H1 (cell line): ENCODE measurements around the gene OTUD5. TPM values are rescaled to one million over a fixed set of nuclear protein-coding genes. Genes with fewer than 3 reads are reported as not detected.

Source experiments
- CTCF ChIA-PET: fragments of 300-600 bp; sonication (Branson Sonifier 250); formaldehyde crosslinking; loops from one replicate; lab custom pipeline; 2021; ENCODE audit not compliant: partially characterized antibody; lab: Charles Lee
- POLR2A ChIA-PET: fragments of 300-600 bp; sonication (Branson Sonifier 250); formaldehyde crosslinking; loops from one replicate; lab custom pipeline; 2021; ENCODE audit warnings: inconsistent platforms; ENCODE audit not compliant: partially characterized antibody; lab: Charles Lee
- DNase-seq, 2 experiments: peaks; one replicate each; pipeline versions ENCODE4 v3.0.0 to v3.0.0-alpha.2; 2010 to 2022; ENCODE audit warnings: low spot score in 2 of 2, low read depth in 1 of 2, mixed read lengths in 1 of 2
- FAIRE-seq: peaks from 2 replicates; lab custom pipeline; 2011; peaks lifted over from hg19 to GRCh38; lab: Jason Lieb, UNC
- H2AFZ ChIP-seq: 2 replicates; pipeline ENCODE4 v1.8.1; 2012; ENCODE audit warnings: low read length, inconsistent platforms
- H2AK5ac ChIP-seq: 2 replicates; pipeline ENCODE4 v1.6.1; 2013; ENCODE audit warnings: low read depth, low read length
- H2BK120ac ChIP-seq: replicated peaks from 2 replicates; pipeline ENCODE3; 2013; ENCODE audit warnings: low read depth, low read length, inconsistent platforms
- H2BK12ac ChIP-seq: 2 replicates; pipeline ENCODE4 v1.6.1; 2013; ENCODE audit warnings: low read depth, low read length
- H2BK15ac ChIP-seq: 2 replicates; pipeline ENCODE4 v1.6.1; 2013; ENCODE audit warnings: low read length
- H2BK20ac ChIP-seq: 2 replicates; pipeline ENCODE4 v1.6.1; 2013; ENCODE audit warnings: low read length
- H2BK5ac ChIP-seq: 2 replicates; pipeline ENCODE4 v1.6.1; 2013; ENCODE audit warnings: low read depth, low read length
- H3K14ac ChIP-seq: 2 replicates; pipeline ENCODE4 v1.6.1; 2013; ENCODE audit warnings: inconsistent platforms; ENCODE audit not compliant: insufficient read length
- H3K18ac ChIP-seq: 2 replicates; pipeline ENCODE4 v1.6.1; 2013; ENCODE audit warnings: low read length; ENCODE audit errors: extremely low read depth
- H3K23ac ChIP-seq: 2 replicates; pipeline ENCODE4 v1.6.1; 2013; ENCODE audit warnings: inconsistent platforms; ENCODE audit not compliant: insufficient read length
- H3K23me2 ChIP-seq: 2 replicates; pipeline ENCODE4 v1.6.1; 2013; ENCODE audit warnings: low read depth, low read length
- H3K27ac ChIP-seq: 2 replicates; pipeline ENCODE4 v1.6.1; 2011; ENCODE audit warnings: low read depth, low read length, inconsistent platforms
- H3K27me3 ChIP-seq, 4 experiments: replicated peaks in 1 of 4; 1 replicate in 1 of 4; 2 replicates in 3 of 4; pipeline versions ENCODE4 v1.6.1 to v1.8.1; 2011 to 2013; ENCODE audit warnings: low read length in 3 of 4, mild to moderate bottlenecking in 3 of 4, inconsistent platforms in 2 of 4, mixed read lengths in 2 of 4, moderate library complexity in 1 of 4; ENCODE audit not compliant: control insufficient read depth in 3 of 4, insufficient read depth in 3 of 4; ENCODE audit errors: extremely low read depth in 1 of 4
- H3K36me3 ChIP-seq, 4 experiments: 2 replicates each; pipeline versions ENCODE4 v1.6.1 to v1.8.1; 2011 to 2013; ENCODE audit warnings: mild to moderate bottlenecking in 4 of 4, low read length in 3 of 4, moderate library complexity in 2 of 4, control low read depth in 1 of 4, inconsistent platforms in 1 of 4; ENCODE audit not compliant: insufficient read depth in 4 of 4, control insufficient read depth in 2 of 4
- H3K4ac ChIP-seq: replicated peaks from 2 replicates; pipeline ENCODE3; 2013; ENCODE audit warnings: low read length, low read depth, mixed read lengths, inconsistent platforms; ENCODE audit not compliant: insufficient read length
- H3K4me1 ChIP-seq, 4 experiments: replicated peaks in 1 of 4; 1 replicate in 1 of 4; 2 replicates in 3 of 4; pipeline versions ENCODE4 v1.6.1 to v1.8.1; 2011 to 2013; ENCODE audit warnings: low read length in 3 of 4, inconsistent platforms in 2 of 4, mixed read lengths in 1 of 4; ENCODE audit not compliant: insufficient read depth in 4 of 4, control insufficient read depth in 3 of 4
- H3K4me2 ChIP-seq, 2 experiments: 2 replicates each; pipeline versions ENCODE4 v1.6.1 to v1.8.1; 2011 to 2013; ENCODE audit warnings: low read depth in 2 of 2, low read length in 2 of 2, control low read depth in 1 of 2, inconsistent platforms in 1 of 2, mild to moderate bottlenecking in 1 of 2; ENCODE audit not compliant: insufficient read depth in 1 of 2
- H3K4me3 ChIP-seq, 4 experiments: fragments of 200-600, 300-600 bp in 1 of 4; sonication (generic), shearing (Covaris generic), sonication (Bioruptor Twin) in 1 of 4; 2 replicates each; pipeline versions ENCODE4 v1.5.1 to v1.8.1; 2011 to 2016; ENCODE audit warnings: low read length in 4 of 4, low read depth in 3 of 4, control low read depth in 2 of 4, inconsistent platforms in 2 of 4, mild to moderate bottlenecking in 2 of 4, mixed read lengths in 1 of 4, moderate library complexity in 1 of 4; ENCODE audit not compliant: insufficient read depth in 2 of 4; ENCODE audit errors: extremely low read depth in 1 of 4
- H3K56ac ChIP-seq: replicated peaks from 2 replicates; pipeline ENCODE3; 2013; ENCODE audit warnings: low read depth, mild to moderate bottlenecking, mixed read lengths, low read length, inconsistent platforms; ENCODE audit not compliant: insufficient read length
- H3K79me1 ChIP-seq: 2 replicates; pipeline ENCODE4 v1.6.1; 2013; ENCODE audit warnings: low read depth, low read length, control low read depth
- H3K79me2 ChIP-seq, 2 experiments: 2 replicates each; pipeline versions ENCODE4 v1.6.1 to v1.8.1; 2012 to 2013; ENCODE audit warnings: low read length in 2 of 2, mild to moderate bottlenecking in 2 of 2, inconsistent platforms in 1 of 2; ENCODE audit not compliant: insufficient read depth in 2 of 2, control insufficient read depth in 1 of 2
- H3K9ac ChIP-seq, 4 experiments: replicated peaks in 1 of 4; 1 replicate in 1 of 4; 2 replicates in 3 of 4; pipeline versions ENCODE4 v1.6.1 to v1.8.1; 2011 to 2013; ENCODE audit warnings: low read depth in 3 of 4, low read length in 3 of 4, control low read depth in 2 of 4, mild to moderate bottlenecking in 2 of 4, moderate library complexity in 2 of 4, inconsistent platforms in 1 of 4; ENCODE audit errors: extremely low read depth in 1 of 4
- H3K9me3 ChIP-seq, 2 experiments: 2 replicates each; pipeline versions ENCODE4 v1.6.1 to v1.8.1; 2012 to 2013; ENCODE audit warnings: mild to moderate bottlenecking in 2 of 2, moderate library complexity in 2 of 2, control low read depth in 1 of 2, inconsistent platforms in 1 of 2, low read depth in 1 of 2, low read length in 1 of 2, mixed read lengths in 1 of 2; ENCODE audit not compliant: insufficient read depth in 2 of 2
- H4K20me1 ChIP-seq, 2 experiments: replicated peaks in 1 of 2; 2 replicates each; pipeline versions ENCODE3 to v1.8.1; 2011 to 2013; ENCODE audit warnings: inconsistent platforms in 2 of 2, low read length in 2 of 2, mild to moderate bottlenecking in 1 of 2; ENCODE audit not compliant: insufficient read depth in 2 of 2, control insufficient read depth in 1 of 2
- H4K5ac ChIP-seq: 2 replicates; pipeline ENCODE4 v1.6.1; 2013; ENCODE audit warnings: low read length, low read depth, mixed read lengths, inconsistent platforms; ENCODE audit not compliant: insufficient read length
- H4K8ac ChIP-seq: 2 replicates; pipeline ENCODE4 v1.8.0; 2013; ENCODE audit warnings: mild to moderate bottlenecking, moderate library complexity, low read length, inconsistent platforms; ENCODE audit not compliant: insufficient read depth; ENCODE audit errors: extremely low read depth
- H4K91ac ChIP-seq: replicated peaks from 2 replicates; pipeline ENCODE3; 2013; ENCODE audit warnings: low read length, mixed read lengths, inconsistent platforms; ENCODE audit not compliant: insufficient read length
- BCL11A ChIP-seq, 2 experiments: IDR thresholded peaks; one replicate each; pipeline ENCODE4 v1.6.1; 2011; ENCODE audit warnings: low read depth in 2 of 2, low read length in 2 of 2, mild to moderate bottlenecking in 2 of 2
- CEBPB ChIP-seq: IDR thresholded peaks from 2 replicates; pipeline ENCODE4 v1.6.1; 2012; ENCODE audit warnings: low read depth, low read length
- CTCF ChIP-seq, 3 experiments: IDR thresholded peaks; 1 replicate in 2 of 3; 2 replicates in 1 of 3; pipeline versions ENCODE4 v1.5.1 to v1.6.1; 2011; ENCODE audit warnings: low read length in 3 of 3, mild to moderate bottlenecking in 3 of 3, inconsistent platforms in 2 of 3, low read depth in 1 of 3, moderate library complexity in 1 of 3; ENCODE audit not compliant: insufficient read depth in 1 of 3; ENCODE audit errors: control extremely low read depth in 1 of 3
- EZH2 ChIP-seq: fragments of 200-600 bp; sonication (generic); IDR thresholded peaks from 2 replicates; pipeline ENCODE4 v1.7.1; 2012; ENCODE audit warnings: low read depth, mild to moderate bottlenecking, moderate library complexity, low read length, inconsistent platforms; ENCODE audit not compliant: severe bottlenecking
- GTF2F1 ChIP-seq: IDR thresholded peaks from 2 replicates; pipeline ENCODE4 v1.6.1; 2012; ENCODE audit warnings: low read depth, low read length, improper control_type of control experiment, borderline replicate concordance
- KDM5A ChIP-seq: fragments of 200-600 bp; IDR thresholded peaks from 2 replicates; pipeline ENCODE4 v1.7.1; 2012; ENCODE audit warnings: mild to moderate bottlenecking, low read length, inconsistent platforms, mixed read lengths
- POLR2A ChIP-seq, 2 experiments: IDR thresholded peaks; 1 replicate in 1 of 2; 2 replicates in 1 of 2; pipeline ENCODE4 v1.6.1; 2011; ENCODE audit warnings: low read depth in 2 of 2, low read length in 2 of 2, mild to moderate bottlenecking in 2 of 2; ENCODE audit errors: control extremely low read depth in 1 of 2
- POLR2AphosphoS5 ChIP-seq: IDR thresholded peaks from 2 replicates; pipeline ENCODE4 v1.6.1; 2011; ENCODE audit warnings: low read depth, low read length
- RBBP5 ChIP-seq: IDR thresholded peaks from 2 replicates; pipeline ENCODE4 v1.7.1; 2012; ENCODE audit warnings: low read depth, mild to moderate bottlenecking, inconsistent platforms, low read length, moderate library complexity, borderline replicate concordance
- RNF2 ChIP-seq: fragments of 200-900, 300-1000 bp; sonication (generic); IDR thresholded peaks from 2 replicates; pipeline ENCODE4 v1.7.1; 2016; ENCODE audit warnings: borderline replicate concordance, low read depth, mild to moderate bottlenecking, antibody characterized with exemption, low read length; ENCODE audit not compliant: poor library complexity, severe bottlenecking; ENCODE audit errors: missing control alignments
- SAP30 ChIP-seq: fragments of 300-600 bp; sonication (generic); IDR thresholded peaks from 2 replicates; pipeline ENCODE4 v1.7.1; 2012; ENCODE audit warnings: low read length, moderate library complexity, mild to moderate bottlenecking, inconsistent platforms; ENCODE audit not compliant: insufficient read depth, insufficient replicate concordance
- SIRT6 ChIP-seq: IDR thresholded peaks from one replicate; pipeline ENCODE4 v1.7.1; 2012; ENCODE audit warnings: low read length, inconsistent platforms
- SIX5 ChIP-seq: IDR thresholded peaks from 2 replicates; pipeline ENCODE4 v1.6.1; 2011; ENCODE audit warnings: mild to moderate bottlenecking, low read depth, low read length
- polyA plus RNA-seq, 7 experiments: library from polyadenylated mRNA; depleted of rRNA in 3 of 7; stranded (reverse) in 5 of 7; unstranded in 2 of 7; fragments of >200 nt in 5 of 7; fragments of 200-250 nt in 2 of 7; gene quantifications; 1 replicate in 5 of 7; 2 replicates in 1 of 7; 4 replicates in 1 of 7; pipeline versions ENCODE4 v1.2.1 to v1.2.3, GENCODE V29; 2011 to 2013; ENCODE audit warnings: missing spikeins in 2 of 7, mixed read lengths in 2 of 7
- total RNA-seq: library from RNA; stranded (reverse); fragmentation: NEBNext Ultra II Directional; extraction: Animal tissue kit (Norgen Biotek cat#: 25700); gene quantifications from 2 replicates; pipeline ENCODE4 v1.2.1, GENCODE V29; 2021

Gene OTUD5
- total and polyA plus RNA-seq, 2 of the 8 experiments (the other 6 are each of a cell fraction or from before 2014, with no cell fraction given): 46.3 to 53.5 TPM

DNA sequence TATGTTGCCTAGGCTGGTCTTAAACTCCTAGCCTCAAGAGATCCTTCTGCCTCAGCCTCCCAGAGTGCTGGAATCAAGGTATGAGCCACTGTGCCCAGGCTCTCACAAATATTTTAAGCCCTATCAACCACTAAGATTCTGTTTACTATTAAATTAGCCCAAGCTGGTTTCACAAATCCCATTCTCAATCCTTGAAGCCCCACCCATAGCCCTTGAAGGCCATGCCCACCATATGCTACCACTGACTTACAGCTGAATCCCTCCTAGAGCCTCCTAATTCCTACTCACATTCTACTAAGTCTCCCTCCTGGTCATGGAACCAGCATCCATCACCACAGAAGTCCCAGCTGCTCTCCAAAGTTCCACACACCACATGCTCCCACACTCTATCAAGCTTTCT lies 34.9 kb upstream of the OTUD5 start:
- ChIA-PET CTCF (no interaction called here), POLR2A (interaction anchor here (0.7 to 2.0 kb wide), 6 partner anchors 10 to 91 kb away, joined by 3 to 10 read pairs (median 3); partner anchors contain the start of gene KCND1)
- no peaks in the 10 kb centered on the region for H3K79me1 ChIP-seq
- no peak overlapping the region for H2AFZ ChIP-seq
- H4K20me1 ChIP-seq: peaks cover 0 to 4% of the 10 kb centered on the region in 2 experiments
- no peak overlapping the region for H2BK120ac ChIP-seq
- H3K4ac ChIP-seq: no peak overlapping the region
- H2BK15ac ChIP-seq: no peak overlapping the region
- H2BK5ac ChIP-seq: no peak overlapping the region
- no peak overlapping the region for H2BK20ac ChIP-seq
- no peaks in the 10 kb centered on the region for H3K9me3 ChIP-seq
- no peaks in the 10 kb centered on the region for H3K4me1 ChIP-seq
- FAIRE-seq (no peak), DNase-seq (no peak)
- no peak overlapping the region for H4K5ac ChIP-seq
- no peaks in the 10 kb centered on the region for H3K23me2 ChIP-seq
- H3K27ac ChIP-seq: no peak overlapping the region
- H3K4me3 ChIP-seq: no peak overlapping the region
- H3K9ac ChIP-seq: no peak overlapping the region
- no peak overlapping the region for H3K23ac ChIP-seq
- no peak overlapping the region for H2BK12ac ChIP-seq
- no peak overlapping the region for H3K4me2 ChIP-seq
- peaks cover 0 to 49% (median 19%) of the 10 kb centered on the region in 4 experiments; a peak in 6 of 8 replicates for H3K36me3 ChIP-seq
- no peak overlapping the region for H3K56ac ChIP-seq
- no peak overlapping the region for H3K14ac ChIP-seq
- no peaks in the 10 kb centered on the region for H3K27me3 ChIP-seq
- no peaks in the 10 kb centered on the region for H3K79me2 ChIP-seq
- H4K91ac ChIP-seq: no peak overlapping the region
- no peak overlapping the region for H3K18ac ChIP-seq
- H2AK5ac ChIP-seq: no peak overlapping the region
- no peak overlapping the region for H4K8ac ChIP-seq
- TF ChIP-seq EZH2 (no peak), KDM5A (no peak), POLR2A (IDR thresholded peaks at IDR 0.05; ENCODE audit: control extremely low read depth in 1 of 2, low read depth in 2 of 2, low read length in 2 of 2) (no peak), SIX5 (no peak), RBBP5 (no peak), CEBPB (no peak), SAP30 (no peak), SIRT6 (no peak), POLR2AphosphoS5 (no peak), RNF2 (no peak), BCL11A (IDR thresholded peaks at IDR 0.05; ENCODE audit: low read depth in 2 of 2, low read length in 2 of 2) (no peak), CTCF (IDR thresholded peaks at IDR 0.05; ENCODE audit: control extremely low read depth in 1 of 3, insufficient read depth in 1 of 3, low read depth in 1 of 3, low read length in 3 of 3) (no peak), GTF2F1 (no peak)
